HCT116 (cell line): ENCODE results near the gene COL18A1.

Experiments used
- ELF1 ChIP-seq: IDR thresholded peaks from 2 replicates; pipeline ENCODE4 v1.6.1; 2012; ENCODE audit warnings: low read depth, borderline replicate concordance
- EZH2 ChIP-seq: fragments of 200-600 bp; sonication (generic); IDR thresholded peaks from 2 replicates; pipeline ENCODE4 v1.6.1; 2017; ENCODE audit warnings: antibody characterized with exemption, mixed run types
- FOSL1 ChIP-seq: IDR thresholded peaks from 2 replicates; pipeline ENCODE4 v1.6.1; 2012; ENCODE audit warnings: low read depth
- POLR2A ChIP-seq: IDR thresholded peaks from 2 replicates; pipeline ENCODE4 v1.7.0; 2011; ENCODE audit warnings: borderline replicate concordance; ENCODE audit not compliant: insufficient read depth, insufficient read length; ENCODE audit errors: extremely low read depth
- RAD21 ChIP-seq: IDR thresholded peaks from 2 replicates; pipeline ENCODE4 v1.6.1; 2012; ENCODE audit warnings: low read depth, mild to moderate bottlenecking
- SIN3A ChIP-seq: IDR thresholded peaks from 2 replicates; pipeline ENCODE4 v1.6.1; 2012; ENCODE audit warnings: low read depth
- SP1 ChIP-seq: IDR thresholded peaks from 2 replicates; pipeline ENCODE4 v1.6.1; 2012; ENCODE audit warnings: low read depth
- SRF ChIP-seq: IDR thresholded peaks from 2 replicates; pipeline ENCODE4 v1.6.1; 2012; ENCODE audit warnings: low read depth
- TCF7L2 ChIP-seq: IDR thresholded peaks from 2 replicates; pipeline ENCODE4 v1.7.0; 2011; ENCODE audit warnings: borderline replicate concordance, inconsistent platforms; ENCODE audit not compliant: insufficient read depth, insufficient read length; ENCODE audit errors: extremely low read depth
- YY1 ChIP-seq: IDR thresholded peaks from 2 replicates; pipeline ENCODE4 v1.6.1; 2011; ENCODE audit warnings: low read length, low read depth, moderate library complexity, mild to moderate bottlenecking; ENCODE audit not compliant: insufficient replicate concordance; ENCODE audit errors: extremely low read depth
- TF ChIP-seq, protein P1 (sequence below): IDR thresholded peaks from 2 replicates; pipeline ENCODE4 v1.6.1; 2012; ENCODE audit warnings: low read depth
- TF ChIP-seq, protein P2 (sequence below), 3 experiments: fragments of 200-600 bp in 1 of 3; sonication (generic) in 1 of 3; IDR thresholded peaks in 2 of 3; conservative IDR thresholded peaks in 1 of 3; 2 replicates each; pipeline ENCODE4 v1.5.1; 2012 to 2017; ENCODE audit warnings: low read depth in 2 of 3, low read length in 2 of 3, antibody characterized with exemption in 1 of 3, borderline replicate concordance in 1 of 3, control low read depth in 1 of 3, mild to moderate bottlenecking in 1 of 3, mixed read lengths in 1 of 3, mixed run types in 1 of 3, moderate library complexity in 1 of 3; ENCODE audit not compliant: insufficient read depth in 1 of 3
- TF ChIP-seq, protein P3 (sequence below): IDR thresholded peaks from 2 replicates; pipeline ENCODE4 v1.6.1; 2012

DNA sequence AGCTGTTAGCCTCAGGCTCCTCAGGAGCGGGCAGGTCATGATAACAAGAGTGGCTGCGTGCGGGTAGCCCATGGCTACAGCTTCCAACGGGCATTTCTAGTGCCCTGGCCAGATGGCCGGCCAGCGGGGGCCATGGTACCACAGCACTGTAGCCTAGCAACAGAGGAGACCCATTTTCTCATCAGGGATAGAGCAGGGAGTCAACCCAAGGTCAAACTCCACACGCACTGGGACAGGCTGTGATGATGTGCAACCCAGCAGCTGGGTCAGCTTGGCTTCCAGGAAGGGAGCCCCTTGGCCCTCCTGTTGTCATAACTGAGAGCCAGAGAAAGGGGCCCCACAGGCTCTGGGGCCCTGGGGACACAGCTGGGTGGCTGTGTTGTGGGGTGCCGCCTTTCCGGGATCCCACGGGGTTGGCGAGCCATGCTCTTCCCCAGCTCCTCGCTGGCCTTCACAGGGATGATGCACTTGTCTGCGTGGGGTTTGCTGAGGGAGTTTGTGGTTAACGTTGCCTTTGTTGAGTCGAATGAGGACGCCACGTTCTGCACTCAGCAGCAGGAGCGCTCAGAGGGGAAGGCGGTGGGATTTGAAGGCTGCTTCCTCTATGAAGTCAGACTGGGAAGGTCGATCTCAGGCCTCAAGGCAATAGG lies 46.3 kb downstream of the COL18A1 start:
- TF ChIP-seq EZH2 (no peak), SRF (no peak), SP1 (no peak), POLR2A (no peak), YY1 (no peak), FOSL1 (no peak), SIN3A (no peak), TCF7L2 (no peak), ELF1 (no peak), RAD21 (no peak)
- TF ChIP-seq, protein P1, sequence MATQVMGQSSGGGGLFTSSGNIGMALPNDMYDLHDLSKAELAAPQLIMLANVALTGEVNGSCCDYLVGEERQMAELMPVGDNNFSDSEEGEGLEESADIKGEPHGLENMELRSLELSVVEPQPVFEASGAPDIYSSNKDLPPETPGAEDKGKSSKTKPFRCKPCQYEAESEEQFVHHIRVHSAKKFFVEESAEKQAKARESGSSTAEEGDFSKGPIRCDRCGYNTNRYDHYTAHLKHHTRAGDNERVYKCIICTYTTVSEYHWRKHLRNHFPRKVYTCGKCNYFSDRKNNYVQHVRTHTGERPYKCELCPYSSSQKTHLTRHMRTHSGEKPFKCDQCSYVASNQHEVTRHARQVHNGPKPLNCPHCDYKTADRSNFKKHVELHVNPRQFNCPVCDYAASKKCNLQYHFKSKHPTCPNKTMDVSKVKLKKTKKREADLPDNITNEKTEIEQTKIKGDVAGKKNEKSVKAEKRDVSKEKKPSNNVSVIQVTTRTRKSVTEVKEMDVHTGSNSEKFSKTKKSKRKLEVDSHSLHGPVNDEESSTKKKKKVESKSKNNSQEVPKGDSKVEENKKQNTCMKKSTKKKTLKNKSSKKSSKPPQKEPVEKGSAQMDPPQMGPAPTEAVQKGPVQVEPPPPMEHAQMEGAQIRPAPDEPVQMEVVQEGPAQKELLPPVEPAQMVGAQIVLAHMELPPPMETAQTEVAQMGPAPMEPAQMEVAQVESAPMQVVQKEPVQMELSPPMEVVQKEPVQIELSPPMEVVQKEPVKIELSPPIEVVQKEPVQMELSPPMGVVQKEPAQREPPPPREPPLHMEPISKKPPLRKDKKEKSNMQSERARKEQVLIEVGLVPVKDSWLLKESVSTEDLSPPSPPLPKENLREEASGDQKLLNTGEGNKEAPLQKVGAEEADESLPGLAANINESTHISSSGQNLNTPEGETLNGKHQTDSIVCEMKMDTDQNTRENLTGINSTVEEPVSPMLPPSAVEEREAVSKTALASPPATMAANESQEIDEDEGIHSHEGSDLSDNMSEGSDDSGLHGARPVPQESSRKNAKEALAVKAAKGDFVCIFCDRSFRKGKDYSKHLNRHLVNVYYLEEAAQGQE, result no peak
- TF ChIP-seq, protein P2, sequence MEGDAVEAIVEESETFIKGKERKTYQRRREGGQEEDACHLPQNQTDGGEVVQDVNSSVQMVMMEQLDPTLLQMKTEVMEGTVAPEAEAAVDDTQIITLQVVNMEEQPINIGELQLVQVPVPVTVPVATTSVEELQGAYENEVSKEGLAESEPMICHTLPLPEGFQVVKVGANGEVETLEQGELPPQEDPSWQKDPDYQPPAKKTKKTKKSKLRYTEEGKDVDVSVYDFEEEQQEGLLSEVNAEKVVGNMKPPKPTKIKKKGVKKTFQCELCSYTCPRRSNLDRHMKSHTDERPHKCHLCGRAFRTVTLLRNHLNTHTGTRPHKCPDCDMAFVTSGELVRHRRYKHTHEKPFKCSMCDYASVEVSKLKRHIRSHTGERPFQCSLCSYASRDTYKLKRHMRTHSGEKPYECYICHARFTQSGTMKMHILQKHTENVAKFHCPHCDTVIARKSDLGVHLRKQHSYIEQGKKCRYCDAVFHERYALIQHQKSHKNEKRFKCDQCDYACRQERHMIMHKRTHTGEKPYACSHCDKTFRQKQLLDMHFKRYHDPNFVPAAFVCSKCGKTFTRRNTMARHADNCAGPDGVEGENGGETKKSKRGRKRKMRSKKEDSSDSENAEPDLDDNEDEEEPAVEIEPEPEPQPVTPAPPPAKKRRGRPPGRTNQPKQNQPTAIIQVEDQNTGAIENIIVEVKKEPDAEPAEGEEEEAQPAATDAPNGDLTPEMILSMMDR (IDR thresholded peaks at IDR 0.05 in 2 of 3, conservative IDR thresholded peaks at IDR 0.05 in 1 of 3; ENCODE audit: borderline replicate concordance in 1 of 3, insufficient read depth in 1 of 3, low read depth in 2 of 3, low read length in 2 of 3), result no peak
- TF ChIP-seq, protein P3, sequence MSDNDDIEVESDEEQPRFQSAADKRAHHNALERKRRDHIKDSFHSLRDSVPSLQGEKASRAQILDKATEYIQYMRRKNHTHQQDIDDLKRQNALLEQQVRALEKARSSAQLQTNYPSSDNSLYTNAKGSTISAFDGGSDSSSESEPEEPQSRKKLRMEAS, result no peak
